Uterus (tissue), 2 donors: ENCODE measurements around the gene THRB.

Source experiments
- POLR2A ChIP-seq, 2 donors: fragments of 450-650 bp; IDR thresholded peaks; one replicate each; pipeline ENCODE4 v1.6.1; 2016; ENCODE audit warnings: antibody characterized with exemption in 2 of 2, mild to moderate bottlenecking in 1 of 2, moderate library complexity in 1 of 2
- TF ChIP-seq, protein P1 (sequence below), 4 experiments: fragments of 200-600 bp in 2 of 4; fragments of 450-650 bp in 2 of 4; sonication (generic) in 2 of 4; IDR thresholded peaks; one replicate each; pipeline ENCODE4 v1.5.1; 2016 to 2019; ENCODE audit warnings: antibody characterized with exemption in 4 of 4, mild to moderate bottlenecking in 2 of 4, moderate library complexity in 1 of 4

DNA sequence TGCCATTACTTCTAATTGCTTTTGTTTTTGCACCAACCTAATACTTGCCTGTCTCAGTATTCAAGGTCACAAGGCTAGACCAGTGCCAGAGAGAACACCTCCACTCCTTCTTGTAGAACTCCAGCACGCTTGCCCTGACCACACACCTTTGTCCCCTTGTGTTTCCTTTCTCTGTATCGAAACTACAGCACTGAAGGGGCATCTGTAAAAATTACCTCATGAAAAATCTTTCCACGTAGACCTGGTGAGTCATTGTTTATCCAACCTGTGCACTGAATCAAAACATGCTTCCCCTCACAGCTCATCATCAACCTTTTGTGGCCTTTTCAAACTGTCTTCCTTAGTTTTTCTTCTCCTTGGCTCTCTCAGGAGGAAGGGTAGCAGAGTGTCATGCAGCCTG, 259.5 kb downstream of the THRB start:
- TF ChIP-seq, protein P1, sequence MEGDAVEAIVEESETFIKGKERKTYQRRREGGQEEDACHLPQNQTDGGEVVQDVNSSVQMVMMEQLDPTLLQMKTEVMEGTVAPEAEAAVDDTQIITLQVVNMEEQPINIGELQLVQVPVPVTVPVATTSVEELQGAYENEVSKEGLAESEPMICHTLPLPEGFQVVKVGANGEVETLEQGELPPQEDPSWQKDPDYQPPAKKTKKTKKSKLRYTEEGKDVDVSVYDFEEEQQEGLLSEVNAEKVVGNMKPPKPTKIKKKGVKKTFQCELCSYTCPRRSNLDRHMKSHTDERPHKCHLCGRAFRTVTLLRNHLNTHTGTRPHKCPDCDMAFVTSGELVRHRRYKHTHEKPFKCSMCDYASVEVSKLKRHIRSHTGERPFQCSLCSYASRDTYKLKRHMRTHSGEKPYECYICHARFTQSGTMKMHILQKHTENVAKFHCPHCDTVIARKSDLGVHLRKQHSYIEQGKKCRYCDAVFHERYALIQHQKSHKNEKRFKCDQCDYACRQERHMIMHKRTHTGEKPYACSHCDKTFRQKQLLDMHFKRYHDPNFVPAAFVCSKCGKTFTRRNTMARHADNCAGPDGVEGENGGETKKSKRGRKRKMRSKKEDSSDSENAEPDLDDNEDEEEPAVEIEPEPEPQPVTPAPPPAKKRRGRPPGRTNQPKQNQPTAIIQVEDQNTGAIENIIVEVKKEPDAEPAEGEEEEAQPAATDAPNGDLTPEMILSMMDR (IDR thresholded peaks at IDR 0.05) = no peak
- no peak for TF ChIP-seq POLR2A (IDR thresholded peaks at IDR 0.05)
